ENCODE measurements around the gene SRCIN1.

Gene SRCIN1

GRCh38 chr17:38600906-38601305, 4.8 kb downstream of the SRCIN1 start:
- H3K4me1 Mint-ChIP-seq: peaks cover 63% of the 10 kb centered on the region
- H3K4me3 Mint-ChIP-seq: peak overlapping the region in 2 of 3 experiments; percentile 52 to 68
- no peaks in the 10 kb centered on the region for H3K9me3 Mint-ChIP-seq
- TF ChIP-seq, protein P1, sequence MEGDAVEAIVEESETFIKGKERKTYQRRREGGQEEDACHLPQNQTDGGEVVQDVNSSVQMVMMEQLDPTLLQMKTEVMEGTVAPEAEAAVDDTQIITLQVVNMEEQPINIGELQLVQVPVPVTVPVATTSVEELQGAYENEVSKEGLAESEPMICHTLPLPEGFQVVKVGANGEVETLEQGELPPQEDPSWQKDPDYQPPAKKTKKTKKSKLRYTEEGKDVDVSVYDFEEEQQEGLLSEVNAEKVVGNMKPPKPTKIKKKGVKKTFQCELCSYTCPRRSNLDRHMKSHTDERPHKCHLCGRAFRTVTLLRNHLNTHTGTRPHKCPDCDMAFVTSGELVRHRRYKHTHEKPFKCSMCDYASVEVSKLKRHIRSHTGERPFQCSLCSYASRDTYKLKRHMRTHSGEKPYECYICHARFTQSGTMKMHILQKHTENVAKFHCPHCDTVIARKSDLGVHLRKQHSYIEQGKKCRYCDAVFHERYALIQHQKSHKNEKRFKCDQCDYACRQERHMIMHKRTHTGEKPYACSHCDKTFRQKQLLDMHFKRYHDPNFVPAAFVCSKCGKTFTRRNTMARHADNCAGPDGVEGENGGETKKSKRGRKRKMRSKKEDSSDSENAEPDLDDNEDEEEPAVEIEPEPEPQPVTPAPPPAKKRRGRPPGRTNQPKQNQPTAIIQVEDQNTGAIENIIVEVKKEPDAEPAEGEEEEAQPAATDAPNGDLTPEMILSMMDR (IDR thresholded peaks at IDR 0.05; ENCODE audit: unreplicated experiment in 3 of 3): no peak
- H3K36me3 Mint-ChIP-seq (ENCODE audit: low read depth): no peaks in the 10 kb centered on the region
- H3K27me3 Mint-ChIP-seq (ENCODE audit: low read depth): peaks cover 53% of the 10 kb centered on the region
- H3K27ac Mint-ChIP-seq: peak overlapping the region in 2 of 3 experiments; percentile 76 to 93

DNA sequence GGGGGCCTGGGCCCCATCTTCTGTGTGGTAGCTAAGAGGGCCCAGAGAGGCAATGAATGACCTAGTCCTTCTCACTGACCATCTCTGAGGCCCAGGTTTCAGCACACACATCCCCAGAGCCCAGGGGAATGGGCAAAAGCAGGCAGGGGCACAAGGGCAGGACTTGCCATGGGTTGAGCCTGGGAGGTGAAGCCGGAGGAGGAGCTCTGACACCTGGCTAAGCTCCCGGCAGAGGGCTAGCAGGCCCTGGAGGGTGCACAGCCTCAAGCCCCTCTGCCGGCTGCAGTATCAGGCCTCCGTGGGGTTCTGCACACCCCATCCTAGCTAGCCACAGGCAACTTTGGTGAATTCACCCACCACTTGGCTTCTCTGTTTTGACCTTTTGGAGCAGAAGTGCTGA, 5.3 kb downstream of the SRCIN1 start:
- TF ChIP-seq, protein P1 (IDR thresholded peaks at IDR 0.05; ENCODE audit: unreplicated experiment in 3 of 3): no peak
- no peak overlapping the region for H3K4me3 Mint-ChIP-seq
- H3K9me3 Mint-ChIP-seq: no peaks in the 10 kb centered on the region
- H3K27ac Mint-ChIP-seq: no peak overlapping the region
- H3K27me3 Mint-ChIP-seq (ENCODE audit: low read depth): peaks cover 57% of the 10 kb centered on the region
- no peaks in the 10 kb centered on the region for H3K36me3 Mint-ChIP-seq (ENCODE audit: low read depth)
- peaks cover 68% of the 10 kb centered on the region for H3K4me1 Mint-ChIP-seq

GRCh38 chr17:38599398-38599856, 6.3 kb downstream of the SRCIN1 start:
- Mint-ChIP-seq H3K4me1 (peaks cover 69% of the 10 kb centered on the region), H3K4me3 (no peak overlapping the region), H3K9me3 (no peaks in the 10 kb centered on the region), H3K36me3 (ENCODE audit: low read depth) (no peaks in the 10 kb centered on the region), H3K27me3 (ENCODE audit: low read depth) (peaks cover 59% of the 10 kb centered on the region), H3K27ac (peak overlapping the region in 2 of 3 experiments; percentile 10 to 54)
- TF ChIP-seq, protein P1 (IDR thresholded peaks at IDR 0.05; ENCODE audit: unreplicated experiment in 3 of 3): no peak

- H3K4me3 Mint-ChIP-seq: no peak overlapping the region
- peak overlapping the region; percentile 39 to 84 (median 75) for H3K27ac Mint-ChIP-seq
- H3K36me3 Mint-ChIP-seq (ENCODE audit: low read depth): no peaks in the 10 kb centered on the region
- H3K4me1 Mint-ChIP-seq: peaks cover 68% of the 10 kb centered on the region
- TF ChIP-seq, protein P1 (IDR thresholded peaks at IDR 0.05; ENCODE audit: unreplicated experiment in 3 of 3): no peak
- H3K9me3 Mint-ChIP-seq: no peaks in the 10 kb centered on the region
- H3K27me3 Mint-ChIP-seq (ENCODE audit: low read depth): peaks cover 61% of the 10 kb centered on the region
Observed at GRCh38 chr17:38598995-38599394, 6.8 kb downstream of the SRCIN1 start.

DNA sequence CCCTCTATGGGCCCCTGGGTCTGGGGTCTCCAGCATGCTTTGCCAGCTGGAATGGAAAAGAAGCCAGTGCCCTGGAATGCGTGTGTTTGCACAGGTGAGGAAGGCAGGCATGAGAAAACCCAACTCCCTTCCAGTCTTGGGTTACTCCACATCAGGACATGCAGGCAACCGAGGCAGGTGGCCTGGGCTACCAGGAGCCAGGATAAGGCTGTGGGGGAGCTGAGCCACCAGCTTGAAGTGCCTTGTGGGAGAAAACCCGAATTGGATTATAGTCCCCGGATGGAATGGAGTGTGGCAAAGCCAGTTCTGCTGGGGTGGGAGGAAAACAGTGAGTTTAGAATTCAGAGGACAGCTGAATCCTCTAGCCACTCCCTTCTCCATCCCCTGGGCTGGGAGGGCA, 7.2 kb downstream of the SRCIN1 start:
- TF ChIP-seq, protein P1 (IDR thresholded peaks at IDR 0.05; ENCODE audit: unreplicated experiment in 3 of 3): no peak

DNA sequence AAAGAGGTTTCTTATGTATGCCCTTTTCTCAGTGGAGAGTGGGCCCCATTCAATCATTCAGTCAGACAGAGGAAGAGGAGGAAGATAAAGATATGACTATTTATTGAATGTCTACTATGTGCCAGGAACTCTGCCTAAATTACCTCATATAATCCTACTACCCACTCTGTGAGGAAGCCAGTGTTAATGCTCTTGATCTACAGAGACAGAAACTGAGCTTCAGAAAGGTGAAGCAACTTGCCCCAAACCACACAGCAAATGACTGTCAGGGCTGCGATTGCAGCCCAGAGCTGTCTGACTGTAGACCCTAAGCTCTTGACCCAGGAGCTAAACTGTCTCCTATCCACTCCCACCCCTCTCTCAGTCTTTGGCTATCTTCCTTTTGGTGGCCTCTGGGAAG, 8.4 kb downstream of the SRCIN1 start:
- peaks cover 54% of the 10 kb centered on the region for H3K4me1 Mint-ChIP-seq
- peaks cover 59% of the 10 kb centered on the region for H3K27me3 Mint-ChIP-seq (ENCODE audit: low read depth)
- no peak overlapping the region for H3K4me3 Mint-ChIP-seq
- H3K9me3 Mint-ChIP-seq: no peaks in the 10 kb centered on the region
- no peak overlapping the region for H3K27ac Mint-ChIP-seq
- TF ChIP-seq, protein P1 (IDR thresholded peaks at IDR 0.05; ENCODE audit: unreplicated experiment in 3 of 3): no peak
- no peaks in the 10 kb centered on the region for H3K36me3 Mint-ChIP-seq (ENCODE audit: low read depth)

More for the DNA sequence above, 7.2 kb downstream of the SRCIN1 start:
- Mint-ChIP-seq H3K27ac (peak overlapping the region; percentile 39 to 84 (median 75)), H3K4me1 (peaks cover 64% of the 10 kb centered on the region), H3K27me3 (ENCODE audit: low read depth) (peaks cover 58% of the 10 kb centered on the region), H3K4me3 (no peak overlapping the region), H3K9me3 (no peaks in the 10 kb centered on the region), H3K36me3 (ENCODE audit: low read depth) (no peaks in the 10 kb centered on the region)

All from nephron (organoid).